Limb (tissue), 2 donors: ENCODE measurements around the gene FAM162A.
"Not testable (repeated sequence)": the region's sequence is repeated elsewhere in the genome, so short reads cannot be mapped to it uniquely, and the experiment has no call there.

ENCODE experiments used
- DNase-seq, 2 donors: peaks; one replicate each; pipeline ENCODE4 v3.0.0-alpha.2; 2016; ENCODE audit errors: extremely low spot score in 2 of 2

Gene FAM162A

GRCh38 chr3:122416966-122417365 lies 33.0 kb downstream of the FAM162A start:
- no peak for DNase-seq

DNA sequence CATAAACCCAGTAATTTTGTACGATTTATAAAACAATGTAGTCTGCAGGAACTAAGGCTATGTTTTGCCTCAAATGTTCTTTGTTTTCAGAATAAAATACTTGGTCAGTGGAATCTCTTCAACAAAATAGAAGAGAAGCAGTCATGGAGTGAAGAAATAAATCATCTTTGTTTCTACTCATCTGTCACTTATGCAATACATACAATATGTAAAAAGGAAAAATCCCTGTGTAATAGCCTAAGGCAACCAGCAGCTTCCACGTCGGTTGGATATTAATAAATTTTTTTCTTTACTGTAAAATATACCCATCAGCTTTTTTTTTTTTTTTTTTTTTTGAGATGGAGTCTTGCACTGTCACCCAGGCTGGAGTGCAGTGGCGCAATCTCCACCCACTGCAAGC lies 37.1 kb downstream of the FAM162A start:
- no peak for DNase-seq

DNA sequence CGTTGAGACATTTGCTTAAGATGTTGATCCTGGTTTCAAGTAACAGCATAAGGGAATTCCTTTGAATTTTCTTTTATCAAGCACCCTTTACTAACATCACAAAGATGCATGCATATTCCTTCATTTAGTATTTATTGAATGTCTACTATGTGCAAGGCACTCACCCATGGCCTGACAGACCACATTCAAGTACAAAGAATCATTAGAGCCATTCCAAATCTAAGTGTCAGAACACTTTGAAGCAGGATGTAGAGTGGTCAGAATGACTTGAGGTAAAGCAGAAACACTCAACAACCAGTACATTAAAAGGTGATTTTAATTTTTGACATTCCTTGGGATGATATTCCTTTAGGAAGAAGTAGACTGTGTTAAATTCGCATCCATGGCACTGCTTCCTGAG lies 37.9 kb downstream of the FAM162A start:
- DNase-seq: no peak

GRCh38 chr3:122427857-122428471 lies 44.0 kb downstream of the FAM162A start:
- no peak for DNase-seq

DNA sequence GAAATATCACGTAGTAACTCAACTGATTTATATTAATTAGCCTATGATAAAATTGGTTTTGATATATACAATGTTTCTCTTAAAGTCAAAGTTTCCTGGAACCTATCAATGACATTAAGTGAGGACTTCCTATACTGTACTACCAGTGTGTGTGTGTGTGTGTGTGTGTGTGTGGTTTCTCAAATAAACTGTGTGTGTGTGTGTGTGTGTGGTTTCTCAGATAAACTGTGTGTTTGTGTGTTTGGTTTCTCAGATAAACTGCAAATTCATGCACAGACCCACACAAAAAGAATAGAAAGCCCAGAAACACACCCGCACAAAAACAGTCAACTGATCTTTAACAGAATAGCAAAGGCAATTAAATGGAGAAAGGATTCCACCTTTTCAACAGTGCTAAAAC lies 46.4 kb downstream of the FAM162A start:
- DNase-seq: no peak

DNA sequence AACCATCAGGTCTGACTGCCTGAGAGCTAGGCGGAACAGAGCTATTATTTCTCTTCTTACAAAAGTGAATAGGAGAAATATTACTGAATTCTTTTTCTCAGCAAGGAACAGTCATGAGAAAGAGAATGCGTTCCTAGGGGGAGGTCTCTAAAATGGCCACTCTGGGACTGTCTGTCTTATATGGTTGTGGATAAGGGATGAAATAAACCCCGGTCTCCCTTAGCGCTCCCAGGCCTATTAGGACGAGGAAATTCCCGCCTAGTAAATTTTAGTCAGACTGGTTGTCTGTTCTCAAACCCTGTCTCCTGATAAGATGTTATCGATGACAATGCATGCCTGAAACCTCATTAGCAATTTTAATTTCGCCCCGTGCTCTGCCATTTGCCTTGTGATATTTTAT lies 52.0 kb downstream of the FAM162A start:
- DNase-seq: no peak

GRCh38 chr3:122443090-122443489 lies 59.1 kb downstream of the FAM162A start:
- DNase-seq: no peak

DNA sequence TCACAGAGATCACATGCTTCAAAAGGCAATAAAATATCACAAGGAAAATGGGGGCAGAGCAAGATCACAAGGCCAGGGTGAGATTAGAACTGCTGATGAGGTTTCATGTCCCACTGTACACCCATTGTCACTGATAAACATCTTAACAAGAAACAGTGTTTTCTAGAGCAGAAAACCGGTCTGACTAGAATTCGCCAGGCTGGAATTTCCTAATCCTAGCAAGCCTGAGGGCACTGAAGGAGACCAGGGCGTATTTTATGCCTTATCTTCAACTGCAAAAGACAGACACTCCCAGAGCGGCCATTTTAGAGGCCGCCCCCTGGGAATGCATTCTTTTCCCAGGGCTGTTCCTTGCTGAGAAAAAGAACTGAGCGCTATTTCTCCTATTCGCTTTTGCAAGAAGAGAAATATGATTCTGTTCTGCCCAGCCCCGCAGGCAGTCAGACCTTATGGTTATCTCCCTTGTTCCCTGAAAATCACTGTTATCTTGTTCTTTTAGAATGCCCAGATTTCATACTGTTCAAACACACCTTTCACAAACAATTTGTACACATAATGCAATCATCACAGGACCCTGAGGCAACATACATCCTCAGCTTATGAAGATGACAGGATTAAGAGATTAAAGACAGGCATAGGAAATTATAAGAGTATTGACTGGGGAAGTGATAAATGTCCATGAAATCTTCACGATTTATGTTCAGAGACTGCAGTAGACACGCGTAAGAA lies 59.9 kb downstream of the FAM162A start:
- DNase-seq: not testable (repeated sequence)

DNA sequence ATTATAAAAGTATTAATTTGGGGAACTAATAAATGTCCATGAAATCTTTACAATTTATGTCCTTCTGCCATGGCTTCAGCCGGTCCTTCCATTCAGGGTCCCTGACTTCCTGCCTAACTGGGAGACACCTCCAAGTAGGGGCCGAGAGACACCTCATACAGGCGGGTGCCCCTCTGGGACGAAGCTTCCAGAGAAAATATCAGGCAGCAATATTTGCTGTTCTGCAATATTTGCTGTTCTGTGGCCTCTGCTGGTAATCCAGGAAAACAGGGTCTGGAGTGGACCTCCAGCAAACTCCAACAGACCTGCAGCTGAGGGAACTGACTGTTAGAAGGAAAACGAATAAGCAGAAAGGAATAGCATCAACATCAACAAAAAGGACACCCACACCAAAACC lies 60.5 kb downstream of the FAM162A start:
- not testable (repeated sequence) for DNase-seq

DNA sequence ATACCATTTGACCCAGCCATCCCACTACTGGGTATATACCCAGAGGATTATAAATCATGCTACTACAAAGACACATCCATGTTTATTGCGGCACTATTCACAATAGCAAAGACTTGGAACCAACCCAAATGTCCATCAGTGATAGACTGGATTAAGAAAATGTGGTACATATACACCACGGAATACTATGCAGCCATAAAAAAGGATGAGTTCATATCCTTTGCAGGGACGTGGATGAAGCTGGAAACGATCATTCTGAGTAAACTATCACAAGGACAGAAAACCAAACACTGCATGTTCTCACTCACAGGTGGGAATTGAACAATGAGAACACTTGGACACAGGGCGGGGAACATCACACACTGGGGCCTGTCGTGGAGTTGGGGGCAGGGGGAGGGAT lies 64.2 kb downstream of the FAM162A start:
- DNase-seq: not testable (repeated sequence)

DNA sequence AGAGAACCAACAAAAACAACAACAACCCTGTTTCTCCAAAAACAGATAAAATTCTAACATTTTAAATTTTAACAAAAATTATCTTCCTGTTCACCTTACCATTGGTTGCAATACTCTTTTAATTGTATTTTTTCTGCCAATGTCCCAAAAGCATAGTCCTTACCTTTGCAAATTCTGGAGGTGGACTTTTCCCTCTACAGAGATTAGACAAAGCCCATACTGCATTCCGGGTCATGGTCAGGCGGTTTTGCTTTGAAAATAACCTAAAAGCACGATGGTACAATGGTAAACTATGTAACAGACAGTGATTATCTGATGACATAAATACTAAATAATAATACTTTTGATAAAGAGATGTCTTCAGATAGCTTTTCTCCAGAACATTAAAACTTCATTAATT lies 67.4 kb downstream of the FAM162A start:
- no peak for DNase-seq

GRCh38 chr3:122456074-122456473 lies 72.1 kb downstream of the FAM162A start:
- no peak for DNase-seq

DNA sequence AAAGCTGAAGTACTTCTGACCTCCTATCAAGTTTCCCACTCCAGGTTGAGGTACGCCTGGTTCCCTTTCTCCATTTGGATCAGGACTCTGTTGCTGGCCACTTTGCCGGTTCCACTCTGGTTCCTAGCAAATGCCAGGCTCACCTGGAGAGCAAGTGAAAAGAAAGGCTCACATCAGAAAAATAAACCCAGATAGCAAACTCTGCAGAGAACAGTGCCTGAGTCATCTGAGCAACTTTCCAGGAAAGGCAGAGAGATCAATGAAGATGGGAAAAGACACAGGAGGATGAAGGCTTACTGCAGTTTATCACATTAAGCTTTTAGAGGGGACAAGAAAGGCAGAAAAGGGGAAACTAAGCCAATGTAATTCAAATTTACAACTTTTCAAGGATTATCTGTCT lies 73.7 kb downstream of the FAM162A start:
- DNase-seq: no peak

- DNase-seq: peak in 1 of 2 donors; percentile 37
Observed at GRCh38 chr3:122458992-122459391, 75.0 kb downstream of the FAM162A start.

- no peak for DNase-seq
Observed at GRCh38 chr3:122461806-122462205, 77.8 kb downstream of the FAM162A start.
